WI38 (cell line): ENCODE results near the gene AXIN2.

Source experiments
- H3K4me3 ChIP-seq: 2 replicates; pipeline ENCODE4 v1.5.1; 2011; ENCODE audit warnings: low read depth, mild to moderate bottlenecking, control low read depth, low read length
- TF ChIP-seq, protein P1 (sequence below): IDR thresholded peaks from 2 replicates; pipeline ENCODE4 v1.5.1; 2012; ENCODE audit warnings: low read depth, mild to moderate bottlenecking, control low read depth, low read length

AXIN2 gene

DNA sequence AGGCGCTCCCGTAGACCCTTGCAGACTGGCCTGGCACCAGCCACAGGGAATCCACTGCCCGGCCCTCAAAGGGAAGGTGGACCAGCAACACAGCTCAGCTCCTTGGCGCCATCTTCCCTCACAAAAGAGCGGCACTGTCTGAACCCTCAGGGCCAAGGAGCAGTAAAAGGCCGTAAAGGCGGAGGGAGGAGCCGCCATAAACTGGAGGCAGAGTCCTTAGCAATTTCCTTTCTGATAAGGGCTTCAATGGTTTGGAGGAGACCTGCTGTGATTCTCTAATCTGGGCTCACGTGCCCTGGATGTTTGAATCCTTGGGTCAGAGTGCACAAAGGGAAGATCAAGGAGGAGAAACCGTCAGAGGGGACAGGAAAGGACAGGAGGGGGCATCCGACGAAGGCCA, 15.5 kb upstream of the AXIN2 start:
- TF ChIP-seq, protein P1, sequence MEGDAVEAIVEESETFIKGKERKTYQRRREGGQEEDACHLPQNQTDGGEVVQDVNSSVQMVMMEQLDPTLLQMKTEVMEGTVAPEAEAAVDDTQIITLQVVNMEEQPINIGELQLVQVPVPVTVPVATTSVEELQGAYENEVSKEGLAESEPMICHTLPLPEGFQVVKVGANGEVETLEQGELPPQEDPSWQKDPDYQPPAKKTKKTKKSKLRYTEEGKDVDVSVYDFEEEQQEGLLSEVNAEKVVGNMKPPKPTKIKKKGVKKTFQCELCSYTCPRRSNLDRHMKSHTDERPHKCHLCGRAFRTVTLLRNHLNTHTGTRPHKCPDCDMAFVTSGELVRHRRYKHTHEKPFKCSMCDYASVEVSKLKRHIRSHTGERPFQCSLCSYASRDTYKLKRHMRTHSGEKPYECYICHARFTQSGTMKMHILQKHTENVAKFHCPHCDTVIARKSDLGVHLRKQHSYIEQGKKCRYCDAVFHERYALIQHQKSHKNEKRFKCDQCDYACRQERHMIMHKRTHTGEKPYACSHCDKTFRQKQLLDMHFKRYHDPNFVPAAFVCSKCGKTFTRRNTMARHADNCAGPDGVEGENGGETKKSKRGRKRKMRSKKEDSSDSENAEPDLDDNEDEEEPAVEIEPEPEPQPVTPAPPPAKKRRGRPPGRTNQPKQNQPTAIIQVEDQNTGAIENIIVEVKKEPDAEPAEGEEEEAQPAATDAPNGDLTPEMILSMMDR, result no peak
- H3K4me3 ChIP-seq, result no peak overlapping the region

DNA sequence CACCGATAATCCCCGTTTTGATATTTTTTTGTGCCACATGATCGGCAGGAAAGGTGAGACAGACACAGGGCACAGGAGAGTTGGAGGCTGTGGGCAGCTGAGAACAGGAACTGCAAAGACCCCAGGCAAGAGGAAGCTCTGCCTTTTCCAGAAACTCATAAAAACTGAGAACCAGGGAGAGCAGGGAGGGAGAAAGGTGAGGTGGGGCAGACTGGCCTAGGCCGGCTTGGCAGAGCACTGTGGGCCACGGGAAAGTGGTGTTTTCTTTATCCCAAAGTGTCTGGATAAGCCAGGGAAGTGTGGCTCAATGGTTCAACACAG, 11.8 kb upstream of the AXIN2 start:
- TF ChIP-seq, protein P1, result no peak
- H3K4me3 ChIP-seq, result no peak overlapping the region

DNA sequence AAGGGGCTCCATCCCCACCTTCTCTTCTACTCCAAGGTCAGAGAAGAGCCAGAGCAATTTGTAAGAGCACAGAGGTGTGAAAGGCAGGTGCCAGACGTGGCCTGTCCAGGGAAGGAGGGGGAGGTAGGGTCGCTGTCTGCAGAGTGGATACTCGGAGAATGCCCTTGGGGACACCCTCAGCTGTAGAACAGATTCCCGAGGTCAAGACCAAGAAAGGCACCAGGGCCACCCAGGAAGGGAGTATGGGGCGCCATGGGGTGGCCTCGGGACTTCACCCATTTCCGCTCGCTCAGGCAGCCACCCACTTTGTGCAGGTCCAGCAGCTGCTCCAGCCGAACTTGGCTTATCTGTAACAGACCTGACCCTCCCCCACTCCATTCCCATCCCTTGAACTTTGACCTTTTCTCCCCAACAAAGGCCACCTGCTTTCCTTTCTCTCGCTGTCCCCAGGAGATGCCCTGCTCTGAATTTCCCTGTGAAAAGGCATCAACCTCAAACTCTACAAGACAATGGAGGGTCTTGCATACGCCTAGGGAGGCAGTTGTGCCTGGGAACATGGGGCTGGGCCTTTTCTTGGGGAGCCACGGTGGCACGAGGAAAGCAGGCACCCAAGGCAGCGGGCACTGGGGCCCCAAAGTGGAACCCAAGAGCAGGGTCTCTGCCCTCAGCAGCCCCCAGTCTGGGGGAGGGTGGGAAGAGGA, 11.3 kb upstream of the AXIN2 start:
- TF ChIP-seq, protein P1, result no peak
- no peak overlapping the region for H3K4me3 ChIP-seq

DNA sequence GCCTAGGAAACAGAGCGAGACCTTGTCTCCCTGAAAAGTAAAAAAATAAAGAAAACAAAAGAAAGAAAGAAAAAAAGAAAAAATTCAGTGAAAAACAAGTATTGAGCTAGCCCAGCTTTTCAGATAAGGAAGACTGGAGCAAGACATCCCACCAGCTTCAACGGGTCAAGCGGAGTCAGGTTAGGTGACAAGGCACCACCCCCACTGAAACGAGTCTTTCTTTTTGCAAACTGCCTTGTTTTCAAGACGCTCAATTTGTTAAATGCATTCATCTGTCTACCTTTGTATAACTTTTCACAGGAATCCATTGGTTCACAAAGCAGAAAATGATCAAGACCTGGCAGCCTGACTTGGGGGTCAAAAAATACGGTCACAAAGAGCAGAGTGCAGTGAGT, 10.7 kb upstream of the AXIN2 start:
- TF ChIP-seq, protein P1, result no peak
- H3K4me3 ChIP-seq, result no peak overlapping the region

DNA sequence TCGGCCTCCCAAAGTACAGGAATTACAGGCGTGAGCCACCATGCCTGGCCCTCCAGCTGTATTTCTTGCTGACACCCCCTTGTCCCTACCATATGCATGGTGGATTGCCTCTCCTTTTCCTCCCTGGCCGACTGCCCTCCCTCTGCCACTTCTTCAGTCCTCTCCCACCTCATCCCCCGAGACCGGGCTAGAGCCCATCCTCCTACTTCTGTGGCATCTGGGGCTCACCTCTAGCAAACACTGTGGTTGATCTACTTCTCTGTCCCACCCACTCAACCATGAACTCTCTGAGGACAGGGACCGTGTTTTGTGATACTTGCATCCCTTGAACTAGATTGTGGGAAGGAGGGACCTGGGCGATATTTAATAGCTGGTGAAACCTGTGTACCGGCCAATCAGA, 7.5 kb upstream of the AXIN2 start:
- TF ChIP-seq, protein P1, result no peak

DNA sequence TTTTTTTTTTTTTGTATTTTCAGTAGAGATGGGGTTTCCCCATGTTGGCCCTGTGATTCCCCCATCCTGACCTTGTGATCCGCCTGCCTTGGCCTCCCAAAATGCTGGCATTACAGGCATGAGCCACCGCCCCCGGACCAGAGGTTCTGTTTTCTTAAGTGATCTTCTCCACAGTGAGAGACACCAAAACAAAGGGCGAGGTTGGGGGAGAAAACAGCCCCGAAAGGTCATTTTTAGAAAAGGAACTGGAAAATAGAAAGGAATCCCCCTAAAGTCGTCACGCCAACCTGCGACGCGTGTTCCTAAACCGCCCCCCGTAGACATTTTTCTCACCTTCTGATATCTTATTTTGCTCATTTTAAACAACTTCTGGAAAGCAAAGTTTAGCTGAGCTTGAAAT, 6.1 kb upstream of the AXIN2 start:
- no peak overlapping the region for H3K4me3 ChIP-seq
- TF ChIP-seq, protein P1, result no peak

More for the DNA sequence above, 7.5 kb upstream of the AXIN2 start:
- H3K4me3 ChIP-seq, result no peak overlapping the region

DNA sequence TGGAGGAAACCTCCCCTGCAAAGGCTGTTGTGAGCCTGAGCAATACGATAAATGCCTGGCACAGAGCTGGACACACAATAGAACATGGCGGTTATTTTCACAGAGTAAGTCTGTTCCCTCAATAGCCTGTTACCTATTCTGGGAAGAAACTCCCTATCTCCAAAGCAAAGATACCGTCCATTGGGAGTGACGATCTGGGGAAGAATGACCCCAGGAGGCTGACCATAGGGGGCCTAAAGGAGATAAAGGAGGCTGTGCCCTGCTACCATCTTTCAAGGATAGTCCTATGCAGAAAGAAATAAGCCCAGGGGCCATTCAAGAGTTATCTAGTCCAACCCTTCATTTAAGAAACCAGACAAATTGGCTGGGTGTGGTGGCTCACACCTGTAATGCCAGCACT, 4.1 kb upstream of the AXIN2 start:
- H3K4me3 ChIP-seq, result no peak overlapping the region
- TF ChIP-seq, protein P1, result no peak
